Tibial nerve (tissue), 4 donors: ENCODE measurements around the gene VWF. TPM values are rescaled to one million over a fixed set of nuclear protein-coding genes. Genes with fewer than 3 reads are reported as not detected.

ENCODE experiments used
- DNase-seq, 2 donors: peaks; one replicate each; pipeline ENCODE4 v3.0.0-alpha.2; 2019; ENCODE audit warnings: low spot score in 2 of 2
- H3K27ac ChIP-seq, 4 donors: fragments of 200-600 bp; sonication (generic) in 3 of 4; one replicate each; pipeline ENCODE4 v1.5.1; 2017 to 2019; ENCODE audit warnings: mild to moderate bottlenecking in 1 of 4
- H3K27me3 ChIP-seq, 2 donors: fragments of 200-600 bp; sonication (generic) in 1 of 2; one replicate each; pipeline versions ENCODE4 v1.5.1 to v1.6.0; 2017 to 2019
- H3K36me3 ChIP-seq, 3 donors: fragments of 200-600 bp; sonication (generic); one replicate each; pipeline ENCODE4 v1.5.1; 2018 to 2019
- H3K4me1 ChIP-seq, 4 donors: fragments of 200-600 bp; sonication (generic) in 3 of 4; one replicate each; pipeline ENCODE4 v1.5.1; 2017 to 2019
- H3K4me3 ChIP-seq, 4 donors: fragments of 200-600 bp; sonication (generic) in 3 of 4; one replicate each; pipeline ENCODE4 v1.5.1; 2017 to 2019; ENCODE audit warnings: mild to moderate bottlenecking in 1 of 4, moderate library complexity in 1 of 4
- H3K9me3 ChIP-seq, 4 donors: fragments of 200-600 bp; sonication (generic) in 3 of 4; one replicate each; pipeline ENCODE4 v1.5.1; 2017 to 2019
- EP300 ChIP-seq, 2 donors: sonication (generic); formaldehyde crosslinking; IDR thresholded peaks; one replicate each; pipeline ENCODE4 v1.6.1; 2017; ENCODE audit warnings: antibody characterized with exemption in 2 of 2, mild to moderate bottlenecking in 1 of 2
- POLR2A ChIP-seq, 2 donors: fragments of 450-650 bp; IDR thresholded peaks; one replicate each; pipeline ENCODE4 v1.6.1; 2017; ENCODE audit warnings: antibody characterized with exemption in 2 of 2, mild to moderate bottlenecking in 2 of 2, moderate library complexity in 2 of 2
- WGBS, 2 donors: methylation state at CpG; one replicate each; pipeline ENCODE4 v1.1.5; 2018; 5-methylcytosine and 5-hydroxymethylcytosine counted together
- total RNA-seq, 4 donors: library from RNA; depleted of rRNA; stranded (reverse); fragments of >200 nt; gene quantifications; one replicate each; pipeline ENCODE4 v1.1.0, GENCODE V29; 2016
- TF ChIP-seq, protein P1 (sequence below), 5 experiments: fragments of 200-600 bp in 3 of 5; fragments of 450-650 bp in 2 of 5; sonication (generic) in 3 of 5; IDR thresholded peaks; one replicate each; pipeline ENCODE4 v1.5.1; 2016 to 2019; ENCODE audit warnings: antibody characterized with exemption in 5 of 5, mild to moderate bottlenecking in 3 of 5, moderate library complexity in 2 of 5

Gene VWF
- total RNA-seq, 4 donors from 2014 or later, result 82.7 to 311 (median 214) TPM

DNA sequence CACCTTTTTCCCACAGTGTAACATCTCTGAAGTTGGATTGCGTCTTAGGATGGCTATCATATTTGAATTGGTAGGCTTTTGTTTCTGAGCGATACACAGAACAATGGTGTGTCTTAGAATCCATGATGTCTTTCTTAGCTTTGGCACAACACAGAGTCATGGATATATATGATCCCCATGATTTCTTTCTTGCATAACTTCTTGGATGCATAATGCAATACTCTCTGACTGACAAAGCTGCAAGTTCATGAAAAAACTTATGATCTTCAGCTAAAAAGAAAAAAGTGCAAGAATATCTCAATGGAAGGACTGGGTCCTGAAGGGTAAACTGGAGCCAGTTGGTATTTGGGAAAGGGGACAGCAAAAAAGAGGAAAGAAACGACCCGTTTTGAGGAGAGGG, 48.1 kb downstream of the VWF start:
- H3K4me1 ChIP-seq, result peaks cover 0 to 38% (median 11%) of the 10 kb centered on the region in 4 donors

DNA sequence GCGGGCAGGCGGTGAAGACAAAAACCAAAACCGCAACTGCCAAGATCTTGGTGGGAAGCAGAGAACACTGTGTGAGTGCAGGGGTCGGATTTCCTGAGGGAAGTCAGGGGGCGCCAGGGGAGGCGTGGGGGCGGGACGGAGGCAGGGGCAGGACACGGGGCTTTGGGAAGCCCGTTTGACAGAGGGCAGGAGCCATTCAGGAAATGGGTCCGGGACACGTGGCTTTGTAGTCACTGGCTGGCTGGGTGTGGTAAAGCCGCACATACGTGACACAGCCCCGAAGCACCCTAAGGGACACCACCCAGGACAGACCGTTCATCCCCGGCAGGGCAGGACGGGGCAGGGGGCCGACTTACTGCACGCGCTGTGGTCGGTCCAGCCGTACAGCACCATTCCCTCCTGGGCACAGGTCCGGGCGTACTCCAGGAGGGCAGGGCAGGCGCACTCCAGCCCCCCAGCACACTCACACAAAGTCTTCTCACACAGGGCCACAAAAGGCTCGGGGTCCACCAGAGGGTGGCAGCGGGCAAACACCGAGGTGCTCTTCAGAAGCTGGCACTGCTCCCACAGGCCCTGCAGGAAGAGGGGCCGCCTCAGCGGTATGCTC, 49.4 kb downstream of the VWF start:
- Histone ChIP-seq H3K27me3 (no peaks in the 10 kb centered on the region), H3K4me3 (peak overlapping the region in 2 of 4 donors; percentile 23 to 35), H3K27ac (peak overlapping the region in 1 of 4 donors; percentile 49), H3K36me3 (no peaks in the 10 kb centered on the region), H3K9me3 (no peaks in the 10 kb centered on the region), H3K4me1 (peaks cover 0 to 45% (median 11%) of the 10 kb centered on the region in 4 donors)
- TF ChIP-seq EP300 (IDR thresholded peaks at IDR 0.05) (no peak), POLR2A (IDR thresholded peaks at IDR 0.05) (no peak)
- TF ChIP-seq, protein P1, sequence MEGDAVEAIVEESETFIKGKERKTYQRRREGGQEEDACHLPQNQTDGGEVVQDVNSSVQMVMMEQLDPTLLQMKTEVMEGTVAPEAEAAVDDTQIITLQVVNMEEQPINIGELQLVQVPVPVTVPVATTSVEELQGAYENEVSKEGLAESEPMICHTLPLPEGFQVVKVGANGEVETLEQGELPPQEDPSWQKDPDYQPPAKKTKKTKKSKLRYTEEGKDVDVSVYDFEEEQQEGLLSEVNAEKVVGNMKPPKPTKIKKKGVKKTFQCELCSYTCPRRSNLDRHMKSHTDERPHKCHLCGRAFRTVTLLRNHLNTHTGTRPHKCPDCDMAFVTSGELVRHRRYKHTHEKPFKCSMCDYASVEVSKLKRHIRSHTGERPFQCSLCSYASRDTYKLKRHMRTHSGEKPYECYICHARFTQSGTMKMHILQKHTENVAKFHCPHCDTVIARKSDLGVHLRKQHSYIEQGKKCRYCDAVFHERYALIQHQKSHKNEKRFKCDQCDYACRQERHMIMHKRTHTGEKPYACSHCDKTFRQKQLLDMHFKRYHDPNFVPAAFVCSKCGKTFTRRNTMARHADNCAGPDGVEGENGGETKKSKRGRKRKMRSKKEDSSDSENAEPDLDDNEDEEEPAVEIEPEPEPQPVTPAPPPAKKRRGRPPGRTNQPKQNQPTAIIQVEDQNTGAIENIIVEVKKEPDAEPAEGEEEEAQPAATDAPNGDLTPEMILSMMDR (IDR thresholded peaks at IDR 0.05), result no peak
- 34 to 41% methylated on average over 11 to 22 of the region's 31 CpGs for WGBS, 2 donors
- no peak for DNase-seq

More for the DNA sequence above, 48.1 kb downstream of the VWF start:
- Histone ChIP-seq H3K27me3 (no peaks in the 10 kb centered on the region), H3K27ac (no peak overlapping the region), H3K4me3 (no peak overlapping the region), H3K36me3 (no peaks in the 10 kb centered on the region), H3K9me3 (no peaks in the 10 kb centered on the region)
- no peak for DNase-seq
- TF ChIP-seq EP300 (IDR thresholded peaks at IDR 0.05) (no peak), POLR2A (IDR thresholded peaks at IDR 0.05) (no peak)
- TF ChIP-seq, protein P1 (IDR thresholded peaks at IDR 0.05), result no peak
- whole genome bisulfite sequencing, 2 donors, result 78 to 79% methylated on average over 4 of the region's 4 CpGs

GRCh38 chr12:6074427-6074826, 50.0 kb downstream of the VWF start:
- DNase-seq, result no peak
- peak overlapping the region in 1 of 4 donors; percentile 49 for H3K27ac ChIP-seq

GRCh38 chr12:6073426-6073825, 51.0 kb downstream of the VWF start:
- TF ChIP-seq EP300 (IDR thresholded peaks at IDR 0.05) (no peak), POLR2A (IDR thresholded peaks at IDR 0.05) (no peak)
- TF ChIP-seq, protein P1 (IDR thresholded peaks at IDR 0.05), result no peak
- Histone ChIP-seq H3K4me3 (no peak overlapping the region), H3K36me3 (no peaks in the 10 kb centered on the region), H3K27me3 (no peaks in the 10 kb centered on the region), H3K4me1 (peaks cover 0 to 48% (median 16%) of the 10 kb centered on the region in 4 donors), H3K9me3 (no peaks in the 10 kb centered on the region), H3K27ac (peak overlapping the region in 1 of 4 donors; percentile 30)
- DNase-seq, result no peak
- WGBS, 2 donors, result 63 to 65% methylated on average over 7 of the region's 7 CpGs

More at GRCh38 chr12:6074427-6074826, 50.0 kb downstream of the VWF start:
- no peaks in the 10 kb centered on the region for H3K36me3 ChIP-seq
- H3K27me3 ChIP-seq, result no peaks in the 10 kb centered on the region
- peak overlapping the region in 1 of 4 donors; percentile 23 for H3K4me3 ChIP-seq
- no peaks in the 10 kb centered on the region for H3K9me3 ChIP-seq
- peaks cover 0 to 51% (median 14%) of the 10 kb centered on the region in 4 donors for H3K4me1 ChIP-seq
- 48% methylated on average over 4 of the region's 4 CpGs for WGBS, 2 donors
- no peak for TF ChIP-seq POLR2A (IDR thresholded peaks at IDR 0.05)
- TF ChIP-seq EP300 (IDR thresholded peaks at IDR 0.05), result no peak
- TF ChIP-seq, protein P1 (IDR thresholded peaks at IDR 0.05), result no peak

- H3K4me1 ChIP-seq, result peaks cover 0 to 38% (median 15%) of the 10 kb centered on the region in 4 donors
- H3K4me3 ChIP-seq, result no peak overlapping the region
- TF ChIP-seq EP300 (IDR thresholded peaks at IDR 0.05), result peak; percentile 43 to 44
- TF ChIP-seq POLR2A (IDR thresholded peaks at IDR 0.05), result no peak
- H3K27me3 ChIP-seq, result no peaks in the 10 kb centered on the region
- H3K36me3 ChIP-seq, result no peaks in the 10 kb centered on the region
- no peaks in the 10 kb centered on the region for H3K9me3 ChIP-seq
- peak overlapping the region in 1 of 4 donors; percentile 18 for H3K27ac ChIP-seq
- DNase-seq, result no peak
- 72 to 77% methylated on average over 10 of the region's 10 CpGs for WGBS, 2 donors
These were observed 52.1 kb downstream of the VWF start for GRCh38 chr12:6072302-6072752.
